ENCODE measurements around the gene GIMAP6. TPM values are rescaled to one million over a fixed set of nuclear protein-coding genes. Genes with fewer than 3 reads are reported as not detected.

GIMAP6 gene
- total and polyA plus RNA-seq, 2 of the 13 experiments (the other 11 are each of a cell fraction or from before 2014, with no cell fraction given) = not detected

- no peak for TF ChIP-seq MXI1 (IDR thresholded peaks at IDR 0.05; ENCODE audit: borderline replicate concordance, low read depth, low read length)
- no peak for TF ChIP-seq POLR2A (IDR thresholded peaks at IDR 0.05; ENCODE audit: insufficient read depth in 1 of 2, low read depth in 2 of 2, low read length in 2 of 2)
- TF ChIP-seq SRSF1 (optimal IDR thresholded peaks at IDR 0.05; ENCODE audit: low read depth, low read length) = no peak
Observed at GRCh38 chr7:150595361-150595760, 36.8 kb downstream of the GIMAP6 start (continued).

DNA sequence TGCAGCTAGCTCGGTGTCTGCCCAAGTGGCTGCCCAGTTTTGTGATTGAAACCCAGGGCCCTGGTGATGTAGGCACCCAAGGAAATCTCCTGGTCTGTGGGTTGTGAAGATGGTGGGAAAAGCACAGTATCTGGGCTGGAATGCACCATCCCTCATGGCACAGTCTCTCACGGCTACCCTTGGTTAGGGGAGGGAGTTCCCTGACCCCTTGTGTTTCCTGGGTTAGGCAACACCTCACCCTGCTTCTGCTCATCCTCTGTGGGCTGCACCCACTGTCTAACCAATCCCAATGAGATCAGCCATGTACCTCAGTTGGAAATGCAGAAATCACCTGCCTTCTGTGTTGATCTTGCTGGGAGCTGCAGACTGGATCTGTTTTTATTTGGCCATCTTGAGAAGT lies 37.4 kb downstream of the GIMAP6 start:
- no peaks in the 10 kb centered on the region for H4K20me1 ChIP-seq (ENCODE audit: insufficient read depth, low read length)
- FAIRE-seq (no peak), DNase-seq (ENCODE audit: low spot score) (no peak), ATAC-seq (no peak)
- no CpG with 5 or more reads among the region's 2 CpGs for WGBS (ENCODE audit: low lambda C conversion rate)
- CTCF ChIA-PET (ENCODE audit: low intra/inter-chr PET ratio, low total read pairs) = no interaction called here
- peaks cover 0 to 5% of the 10 kb centered on the region in 2 experiments; a peak in 1 of 5 replicates for H3K27me3 ChIP-seq (ENCODE audit: control insufficient read depth in 1 of 2, insufficient read depth in 2 of 2, low read length in 2 of 2)
- no peak overlapping the region for H3K4me3 ChIP-seq (replicated peaks in 1 of 3; ENCODE audit: insufficient read depth in 1 of 3, low read depth in 2 of 3, low read length in 3 of 3)
- no peak overlapping the region for H3K4me2 ChIP-seq (ENCODE audit: low read depth, low read length)
- no TSS peak for BruUV-seq (replicated peaks)
- peaks cover 4% of the 10 kb centered on the region; the same call in 1 of the 2 replicates for H3K9me3 ChIP-seq (ENCODE audit: low read length)
- no peaks in the 10 kb centered on the region for H3K79me2 ChIP-seq (ENCODE audit: insufficient read depth, low read length)
- H3K36me3 ChIP-seq (replicated peaks in 1 of 2; ENCODE audit: control insufficient read depth in 1 of 2, insufficient read depth in 2 of 2, low read length in 2 of 2) = no peaks in the 10 kb centered on the region
- in situ Hi-C loops (cut with HindIII; ENCODE audit: extremely low pct_ligation_motif_present, low pct_unique_long_range_greater_than_20kb) (no loop called here), intact Hi-C loops (cut with micrococcal nuclease; ENCODE audit: unreplicated experiment) (no loop called here)
- no peak overlapping the region for H2AFZ ChIP-seq (ENCODE audit: low read length)
- POLR2A ChIA-PET = no interaction called here
- H3K4me1 ChIP-seq (ENCODE audit: insufficient read depth, low read length) = no peaks in the 10 kb centered on the region
- no peak overlapping the region for H3K9ac ChIP-seq (ENCODE audit: insufficient read depth, low read depth, low read length)
- no peak overlapping the region for H3K27ac ChIP-seq (ENCODE audit: extremely low read length, insufficient read depth, low read length)
- TF ChIP-seq AHR (CRISPR knock-in tag; IDR thresholded peaks at IDR 0.05) (no peak), ZNF572 (CRISPR knock-in tag; IDR thresholded peaks at IDR 0.05) (no peak), ZKSCAN5 (CRISPR knock-in tag; IDR thresholded peaks at IDR 0.05) (no peak), ZNF337 (CRISPR knock-in tag; IDR thresholded peaks at IDR 0.05; ENCODE audit: borderline replicate concordance, low read depth) (no peak), ZNF251 (CRISPR knock-in tag; IDR thresholded peaks at IDR 0.05) (no peak), USF2 (IDR thresholded peaks at IDR 0.05; ENCODE audit: low read depth, low read length) (no peak), USF2 (CRISPR knock-in tag; IDR thresholded peaks at IDR 0.05; ENCODE audit: borderline replicate concordance) (no peak), KMT2B (CRISPR knock-in tag; IDR thresholded peaks at IDR 0.05) (no peak), ZNF883 (CRISPR knock-in tag; IDR thresholded peaks at IDR 0.05; ENCODE audit: not compliant biosample characterization) (no peak), ZNF414 (CRISPR knock-in tag; IDR thresholded peaks at IDR 0.05) (no peak), ZNF850 (CRISPR knock-in tag; conservative IDR thresholded peaks at IDR 0.05) (no peak), ZSCAN25 (CRISPR knock-in tag; IDR thresholded peaks at IDR 0.05) (no peak), ZNF530 (CRISPR knock-in tag; IDR thresholded peaks at IDR 0.05; ENCODE audit: low read depth) (no peak)
- TF ChIP-seq, protein P1, sequence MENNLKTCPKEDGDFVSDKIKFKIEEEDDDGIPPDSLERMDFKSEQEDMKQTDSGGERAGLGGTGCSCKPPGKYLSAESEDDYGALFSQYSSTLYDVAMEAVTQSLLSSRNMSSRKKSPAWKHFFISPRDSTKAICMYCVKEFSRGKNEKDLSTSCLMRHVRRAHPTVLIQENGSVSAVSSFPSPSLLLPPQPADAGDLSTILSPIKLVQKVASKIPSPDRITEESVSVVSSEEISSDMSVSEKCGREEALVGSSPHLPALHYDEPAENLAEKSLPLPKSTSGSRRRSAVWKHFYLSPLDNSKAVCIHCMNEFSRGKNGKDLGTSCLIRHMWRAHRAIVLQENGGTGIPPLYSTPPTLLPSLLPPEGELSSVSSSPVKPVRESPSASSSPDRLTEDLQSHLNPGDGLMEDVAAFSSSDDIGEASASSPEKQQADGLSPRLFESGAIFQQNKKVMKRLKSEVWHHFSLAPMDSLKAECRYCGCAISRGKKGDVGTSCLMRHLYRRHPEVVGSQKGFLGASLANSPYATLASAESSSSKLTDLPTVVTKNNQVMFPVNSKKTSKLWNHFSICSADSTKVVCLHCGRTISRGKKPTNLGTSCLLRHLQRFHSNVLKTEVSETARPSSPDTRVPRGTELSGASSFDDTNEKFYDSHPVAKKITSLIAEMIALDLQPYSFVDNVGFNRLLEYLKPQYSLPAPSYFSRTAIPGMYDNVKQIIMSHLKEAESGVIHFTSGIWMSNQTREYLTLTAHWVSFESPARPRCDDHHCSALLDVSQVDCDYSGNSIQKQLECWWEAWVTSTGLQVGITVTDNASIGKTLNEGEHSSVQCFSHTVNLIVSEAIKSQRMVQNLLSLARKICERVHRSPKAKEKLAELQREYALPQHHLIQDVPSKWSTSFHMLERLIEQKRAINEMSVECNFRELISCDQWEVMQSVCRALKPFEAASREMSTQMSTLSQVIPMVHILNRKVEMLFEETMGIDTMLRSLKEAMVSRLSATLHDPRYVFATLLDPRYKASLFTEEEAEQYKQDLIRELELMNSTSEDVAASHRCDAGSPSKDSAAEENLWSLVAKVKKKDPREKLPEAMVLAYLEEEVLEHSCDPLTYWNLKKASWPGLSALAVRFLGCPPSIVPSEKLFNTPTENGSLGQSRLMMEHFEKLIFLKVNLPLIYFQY (CRISPR knock-in tag; IDR thresholded peaks at IDR 0.05; ENCODE audit: borderline replicate concordance) = no peak
- TF ChIP-seq, protein P2, sequence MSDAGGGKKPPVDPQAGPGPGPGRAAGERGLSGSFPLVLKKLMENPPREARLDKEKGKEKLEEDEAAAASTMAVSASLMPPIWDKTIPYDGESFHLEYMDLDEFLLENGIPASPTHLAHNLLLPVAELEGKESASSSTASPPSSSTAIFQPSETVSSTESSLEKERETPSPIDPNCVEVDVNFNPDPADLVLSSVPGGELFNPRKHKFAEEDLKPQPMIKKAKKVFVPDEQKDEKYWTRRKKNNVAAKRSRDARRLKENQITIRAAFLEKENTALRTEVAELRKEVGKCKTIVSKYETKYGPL (CRISPR knock-in tag; IDR thresholded peaks at IDR 0.05) = no peak
